Measurements from ENCODE around the gene KCND3.
A peak's percentile ranks its signal among the peaks of the same experiment; 100 is the strongest.

KCND3 gene

GRCh38 chr1:111909030-111909429 is 80.4 kb downstream of the KCND3 start:
- no peak for DNase-seq

GRCh38 chr1:111908011-111908621 is 81.4 kb downstream of the KCND3 start:
- DNase-seq, result no peak

- no peak for DNase-seq
Measured at GRCh38 chr1:111907321-111907720, 82.1 kb downstream of the KCND3 start.

- DNase-seq, result no peak
Measured at GRCh38 chr1:111906816-111907215, 82.7 kb downstream of the KCND3 start.

GRCh38 chr1:111906111-111906510 is 83.4 kb downstream of the KCND3 start:
- DNase-seq, result no peak

- peak in 1 of 2 donors; percentile 16 for DNase-seq
Measured at GRCh38 chr1:111904478-111905218, 84.8 kb downstream of the KCND3 start.

GRCh38 chr1:111903871-111904449 is 85.5 kb downstream of the KCND3 start:
- no peak for DNase-seq

- no peak for DNase-seq
Measured at GRCh38 chr1:111903148-111903870, 86.2 kb downstream of the KCND3 start.

- DNase-seq, result no peak
Measured at GRCh38 chr1:111895469-111895868, 94.0 kb downstream of the KCND3 start.

GRCh38 chr1:111895017-111895416 is 94.5 kb downstream of the KCND3 start:
- no peak for DNase-seq

- no peak for DNase-seq
Measured at GRCh38 chr1:111894497-111894896, 95.0 kb downstream of the KCND3 start.

- no peak for DNase-seq
Measured at GRCh38 chr1:111891566-111891965, 97.9 kb downstream of the KCND3 start.

GRCh38 chr1:111888740-111889376 is 100.6 kb downstream of the KCND3 start:
- DNase-seq, result no peak

GRCh38 chr1:111887875-111888274 is 101.6 kb downstream of the KCND3 start:
- no peak for DNase-seq

- no peak for DNase-seq
Measured at GRCh38 chr1:111887385-111887784, 102.1 kb downstream of the KCND3 start.

GRCh38 chr1:111886741-111887140 is 102.7 kb downstream of the KCND3 start:
- DNase-seq, result no peak

GRCh38 chr1:111884772-111885443 is 104.6 kb downstream of the KCND3 start:
- DNase-seq, result no peak

- no peak for DNase-seq
Measured at GRCh38 chr1:111882986-111883560, 106.4 kb downstream of the KCND3 start.

- no peak for DNase-seq
Measured at GRCh38 chr1:111882559-111882958, 106.9 kb downstream of the KCND3 start.

GRCh38 chr1:111880881-111881837 is 108.3 kb downstream of the KCND3 start:
- DNase-seq, result no peak

- DNase-seq, result no peak
Measured at GRCh38 chr1:111879081-111879480, 110.4 kb downstream of the KCND3 start.
